Middle frontal gyrus (tissue), 1 donor: ENCODE measurements around the gene NKD2.
"Not testable (repeated sequence)": the region's sequence is repeated elsewhere in the genome, so short reads cannot be mapped to it uniquely, and the experiment has no call there.

Source experiments
- DNase-seq: peaks from one replicate; pipeline ENCODE4 v3.0.0-alpha.2; 2015; ENCODE audit warnings: low spot score; ENCODE audit errors: extremely low spot score

The NKD2 gene, protein sequence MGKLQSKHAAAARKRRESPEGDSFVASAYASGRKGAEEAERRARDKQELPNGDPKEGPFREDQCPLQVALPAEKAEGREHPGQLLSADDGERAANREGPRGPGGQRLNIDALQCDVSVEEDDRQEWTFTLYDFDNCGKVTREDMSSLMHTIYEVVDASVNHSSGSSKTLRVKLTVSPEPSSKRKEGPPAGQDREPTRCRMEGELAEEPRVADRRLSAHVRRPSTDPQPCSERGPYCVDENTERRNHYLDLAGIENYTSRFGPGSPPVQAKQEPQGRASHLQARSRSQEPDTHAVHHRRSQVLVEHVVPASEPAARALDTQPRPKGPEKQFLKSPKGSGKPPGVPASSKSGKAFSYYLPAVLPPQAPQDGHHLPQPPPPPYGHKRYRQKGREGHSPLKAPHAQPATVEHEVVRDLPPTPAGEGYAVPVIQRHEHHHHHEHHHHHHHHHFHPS

DNA sequence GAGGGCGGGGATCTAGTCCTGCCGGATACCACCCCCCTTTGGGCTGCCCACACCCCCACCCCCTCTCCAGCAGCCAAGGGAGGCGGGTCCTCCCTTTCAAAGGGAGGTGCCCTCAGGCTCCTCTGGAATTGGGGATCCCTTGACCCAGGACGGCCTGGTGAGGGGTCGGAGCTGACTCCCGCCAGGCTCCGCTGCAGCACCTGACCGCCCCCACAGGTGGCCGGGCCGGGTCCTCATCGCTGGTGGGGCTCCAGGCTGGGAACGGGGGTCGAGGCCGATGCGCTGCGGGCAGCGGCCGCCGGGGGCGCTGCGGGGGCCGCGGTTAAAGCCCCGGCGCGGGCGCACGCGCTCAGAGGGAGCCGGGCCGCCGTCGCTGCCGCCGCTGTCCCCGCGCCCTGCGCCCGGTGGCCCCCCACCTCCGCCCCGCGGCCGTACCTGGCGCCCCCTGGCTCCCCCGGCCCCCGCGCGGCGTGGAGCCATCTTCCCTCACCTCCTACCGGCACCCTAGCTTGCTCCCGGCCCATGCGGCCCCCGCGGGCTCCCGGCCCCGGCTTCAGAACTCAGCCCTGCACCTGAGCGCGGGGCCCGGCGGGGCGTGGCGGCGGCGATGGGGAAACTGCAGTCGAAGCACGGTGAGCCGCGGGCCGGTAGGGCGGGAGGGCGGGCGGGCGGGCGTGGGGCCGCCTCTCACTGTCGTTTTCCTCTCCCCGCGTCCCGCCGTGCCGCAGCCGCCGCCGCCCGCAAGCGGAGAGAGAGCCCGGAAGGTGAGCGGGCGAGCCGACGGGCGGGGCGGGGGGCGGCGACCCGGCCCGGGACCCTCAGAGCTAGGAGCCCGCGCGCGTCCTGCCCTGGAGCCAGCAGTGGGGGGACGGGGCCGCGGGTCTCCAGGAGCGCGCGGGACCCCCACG lies at the start of gene NKD2:
Gene NKD2 (plus strand): TSS at position 352 of the 908 bp plus-strand sequence. CDS start 256 bp downstream, at position 608.
- DNase-seq: no peak

DNA sequence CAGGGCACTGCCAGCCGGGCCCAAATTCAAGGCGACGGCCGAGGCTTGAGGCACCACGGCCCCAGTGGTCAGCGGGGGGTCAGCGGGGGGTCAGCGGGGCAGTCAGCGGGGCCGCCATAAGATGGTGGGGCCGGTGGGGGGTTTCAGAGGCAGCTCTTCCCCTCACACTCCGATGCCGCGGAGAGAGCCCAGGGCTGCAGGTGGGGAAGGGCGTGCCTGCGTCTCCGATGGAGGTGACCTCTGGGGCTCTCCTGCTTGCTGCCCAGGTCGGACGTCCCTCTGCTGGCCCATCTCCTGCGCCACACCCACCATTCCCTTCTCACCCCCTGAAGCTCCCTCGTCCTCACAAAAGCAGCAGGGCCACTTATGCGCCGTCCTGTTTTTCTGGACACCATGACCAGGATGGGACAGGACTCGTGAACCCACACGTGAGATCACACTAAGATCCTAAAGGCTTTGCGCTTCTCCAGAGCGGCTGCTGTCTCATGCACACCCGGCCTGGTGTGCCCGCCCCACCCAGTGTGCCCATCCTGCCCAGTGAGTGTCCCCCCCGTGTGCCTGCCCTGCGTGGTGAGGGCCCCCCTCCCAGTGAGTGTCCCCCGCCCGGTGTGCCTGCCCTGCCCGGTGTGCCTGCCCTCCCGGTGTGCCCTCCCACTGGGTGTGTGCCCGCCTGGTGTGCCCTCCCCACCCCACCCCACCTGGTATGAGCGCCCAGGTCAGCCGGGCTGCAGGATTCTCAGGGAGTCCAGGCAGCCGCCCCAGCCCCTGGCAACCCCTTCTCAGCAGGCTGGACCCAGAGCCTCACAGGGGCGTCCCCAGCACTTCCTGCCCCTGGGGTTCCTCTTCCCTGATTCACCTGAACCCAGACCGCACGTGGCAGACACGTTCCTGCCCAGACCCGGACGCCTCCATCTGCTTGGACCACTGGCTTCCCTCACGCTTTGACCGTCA lies 48.7 kb upstream of the NKD2 start:
- DNase-seq: no peak

DNA sequence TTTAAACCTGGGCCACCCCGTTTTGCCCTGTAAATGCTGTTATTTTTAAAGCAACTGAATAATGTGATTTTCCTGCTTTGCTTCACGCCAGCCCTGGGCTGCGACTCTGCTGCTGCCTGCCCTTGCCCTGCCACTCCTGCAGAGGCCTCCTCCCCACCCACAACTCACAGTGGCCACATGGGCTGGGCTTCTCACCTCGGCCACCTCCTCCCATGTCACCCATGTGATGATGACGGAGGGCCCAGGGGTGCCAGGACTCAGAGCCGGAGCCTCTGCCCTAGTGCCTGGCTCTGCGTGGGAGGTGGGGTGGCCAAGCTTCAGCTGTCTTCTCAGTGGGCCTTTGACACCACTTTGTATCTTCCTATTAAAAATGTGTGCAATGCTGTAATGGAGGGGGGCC lies 48.1 kb upstream of the NKD2 start:
- DNase-seq: no peak

DNA sequence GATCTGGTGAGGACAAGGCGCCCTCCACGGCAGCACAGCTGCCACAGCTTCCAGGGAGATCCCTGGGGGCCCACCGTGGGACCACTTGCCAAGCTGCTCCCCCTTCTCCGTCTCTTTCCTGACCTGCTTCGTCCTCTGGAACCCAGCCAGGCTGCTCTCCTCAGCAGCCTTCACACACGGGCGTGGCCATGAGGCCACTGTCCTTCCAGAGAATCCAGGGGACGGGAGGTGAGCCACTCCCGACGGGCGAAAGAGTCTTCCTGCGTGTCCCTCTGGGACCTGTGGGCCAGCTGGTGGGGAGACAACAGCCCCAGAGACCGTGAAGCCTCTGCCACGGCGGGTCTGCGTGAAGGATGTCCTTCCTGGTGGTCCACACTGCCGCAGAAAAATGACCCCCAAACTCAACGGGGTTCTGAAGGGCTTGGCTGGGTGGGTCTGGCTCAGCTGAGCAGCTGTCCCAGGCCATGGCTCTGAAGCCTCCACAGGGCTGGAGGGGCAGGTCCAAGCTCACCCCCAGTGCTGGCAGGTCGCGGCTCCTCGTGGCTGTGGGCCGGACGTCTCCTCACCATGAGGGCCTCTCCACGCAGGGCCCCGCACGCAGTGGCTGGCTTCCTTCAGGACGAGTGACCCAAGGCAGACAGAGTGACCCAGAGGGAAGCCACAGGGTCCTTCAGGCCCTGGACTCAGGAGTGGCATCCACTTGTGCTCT lies 47.4 kb upstream of the NKD2 start:
- no peak for DNase-seq

DNA sequence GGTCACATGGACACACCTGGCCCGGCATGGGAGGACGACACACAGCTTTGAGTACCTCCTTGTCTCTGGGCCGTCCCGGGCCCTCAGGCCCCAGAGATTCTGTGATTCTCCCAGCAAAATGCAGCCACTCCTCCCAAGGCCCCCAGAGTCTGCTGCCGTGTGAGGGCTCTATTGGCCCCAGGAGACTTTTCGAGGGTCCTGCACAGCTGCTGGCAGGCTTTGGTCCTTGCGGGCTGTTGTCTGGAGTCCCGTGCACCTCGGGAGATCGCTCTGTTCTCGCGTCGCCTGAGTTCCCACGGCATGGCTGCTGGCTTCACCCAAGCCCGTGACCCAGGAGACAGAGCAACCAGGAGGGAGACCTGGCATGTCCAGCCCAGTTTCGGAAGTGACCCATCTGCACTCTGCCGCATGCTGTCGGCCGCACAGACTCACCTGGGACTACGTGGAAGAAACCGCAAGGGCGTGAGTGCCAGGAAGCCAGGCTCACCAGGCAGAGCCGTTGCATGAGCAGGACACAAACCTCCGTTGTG lies 46.8 kb upstream of the NKD2 start:
- DNase-seq: no peak

DNA sequence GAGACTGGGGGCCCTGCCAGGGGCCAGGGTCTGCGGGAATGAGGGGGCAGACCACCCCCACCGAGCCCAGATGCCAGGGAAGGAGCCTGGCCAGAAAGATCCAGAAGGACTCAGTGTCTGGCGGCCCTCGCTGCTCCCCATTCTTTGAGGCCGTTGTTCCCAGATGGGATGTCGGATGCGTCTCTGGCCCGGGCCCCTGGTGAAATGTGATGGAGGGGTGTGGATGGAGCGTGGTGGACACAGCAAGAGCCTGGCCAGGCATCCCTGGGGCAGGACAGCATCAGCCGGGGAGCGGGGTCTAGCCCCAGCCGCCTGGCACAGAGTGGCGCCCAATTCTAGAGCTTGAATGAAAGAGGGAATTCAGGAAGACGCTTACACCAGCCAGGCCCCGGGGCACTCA lies 46.2 kb upstream of the NKD2 start:
- DNase-seq: no peak

DNA sequence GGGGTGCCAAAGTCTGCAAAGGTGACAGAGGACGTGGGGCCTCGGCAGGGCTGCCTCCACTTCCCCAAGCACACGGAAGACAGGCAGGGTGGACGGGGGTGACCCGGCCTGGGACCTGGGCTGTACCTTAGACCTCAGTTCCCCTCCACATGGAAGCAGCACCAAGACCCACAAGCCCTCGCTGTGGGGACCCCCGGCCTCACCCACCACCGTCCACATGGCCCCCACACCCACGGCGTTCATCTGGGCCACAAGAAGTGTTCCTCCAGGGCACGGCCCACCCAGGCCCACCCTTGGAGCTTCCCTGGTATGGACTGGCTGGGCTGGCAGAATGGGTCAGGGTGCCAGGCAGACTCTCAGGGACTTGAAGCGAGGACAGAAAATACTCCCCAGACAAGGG lies 45.8 kb upstream of the NKD2 start:
- DNase-seq: no peak

DNA sequence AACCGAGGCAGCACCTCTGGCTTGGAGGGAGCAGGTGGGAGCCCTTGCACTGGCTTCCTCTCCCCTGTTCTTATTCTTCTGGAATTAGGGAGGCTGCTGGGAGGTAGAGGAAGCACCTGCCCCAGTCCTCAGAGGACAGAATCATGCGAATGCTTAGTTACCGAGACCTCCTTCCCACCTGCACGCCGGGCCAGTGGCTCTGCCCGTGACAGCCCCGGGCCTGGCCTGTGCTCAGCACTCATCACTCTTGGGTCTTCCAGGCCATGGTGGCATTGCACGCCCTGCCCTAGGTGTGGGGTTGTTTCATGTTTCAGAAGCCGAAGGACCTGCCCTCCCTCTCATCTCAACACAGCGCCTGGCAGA lies 45.3 kb upstream of the NKD2 start:
- DNase-seq: no peak

DNA sequence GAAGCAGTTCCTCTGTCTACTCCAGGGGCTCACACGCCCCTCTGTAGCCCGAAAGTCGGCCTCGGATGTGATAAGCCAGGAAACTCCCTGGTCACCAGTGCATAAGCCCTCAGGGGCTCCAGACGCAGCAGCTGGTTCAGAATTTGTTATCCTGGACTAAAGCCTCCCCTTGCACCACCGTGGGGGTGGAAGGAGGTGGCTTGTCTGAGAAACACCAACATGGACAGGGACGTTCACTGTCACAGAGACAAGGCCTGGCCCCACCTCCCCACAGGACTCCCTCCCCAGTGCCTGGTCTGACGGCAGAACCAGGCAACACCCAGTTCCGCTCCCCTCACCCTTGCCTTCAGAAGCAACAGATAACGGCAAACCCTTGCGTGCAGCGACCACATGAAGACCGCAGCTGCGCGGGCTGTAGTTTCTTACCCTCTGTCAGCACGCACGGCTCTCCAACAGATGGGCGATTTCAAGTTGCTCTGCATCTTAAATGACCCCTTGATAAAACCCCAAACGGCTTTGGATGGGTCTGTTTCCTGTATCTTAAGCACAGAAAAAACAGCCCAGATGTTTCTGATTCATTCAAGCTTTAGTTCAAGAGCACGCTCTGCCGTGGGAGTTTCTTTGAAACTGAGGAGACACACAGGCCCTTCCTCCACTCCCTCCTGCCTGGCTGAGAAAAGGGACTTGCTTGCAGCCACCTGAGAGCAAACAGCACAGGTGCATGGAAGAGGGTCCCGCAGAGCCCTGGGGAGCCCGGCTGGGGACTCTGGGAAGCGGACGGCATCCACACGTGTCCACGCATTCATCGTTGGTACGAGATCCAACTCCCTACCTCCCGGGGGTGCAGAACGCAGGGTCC lies 44.7 kb upstream of the NKD2 start:
- no peak for DNase-seq

DNA sequence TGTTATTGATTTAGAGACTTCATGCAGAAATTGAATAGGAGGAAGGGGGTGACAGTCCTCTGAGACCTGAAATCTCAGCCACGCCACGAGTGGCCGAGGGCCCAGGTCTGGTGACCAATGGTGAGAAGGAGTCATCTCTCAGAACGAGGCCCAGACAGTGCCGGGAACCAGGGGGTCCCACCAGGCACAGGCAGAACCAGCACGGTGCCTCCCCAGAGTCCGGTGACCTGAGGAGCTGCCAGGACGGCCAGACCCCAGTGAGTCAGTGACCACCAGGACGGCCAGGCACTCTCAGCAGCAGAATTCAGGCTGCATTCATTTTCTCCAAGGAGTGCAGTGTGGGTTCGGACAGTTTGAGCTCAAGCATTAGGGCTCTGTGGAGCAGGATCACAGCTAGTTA lies 43.8 kb upstream of the NKD2 start:
- no peak for DNase-seq

DNA sequence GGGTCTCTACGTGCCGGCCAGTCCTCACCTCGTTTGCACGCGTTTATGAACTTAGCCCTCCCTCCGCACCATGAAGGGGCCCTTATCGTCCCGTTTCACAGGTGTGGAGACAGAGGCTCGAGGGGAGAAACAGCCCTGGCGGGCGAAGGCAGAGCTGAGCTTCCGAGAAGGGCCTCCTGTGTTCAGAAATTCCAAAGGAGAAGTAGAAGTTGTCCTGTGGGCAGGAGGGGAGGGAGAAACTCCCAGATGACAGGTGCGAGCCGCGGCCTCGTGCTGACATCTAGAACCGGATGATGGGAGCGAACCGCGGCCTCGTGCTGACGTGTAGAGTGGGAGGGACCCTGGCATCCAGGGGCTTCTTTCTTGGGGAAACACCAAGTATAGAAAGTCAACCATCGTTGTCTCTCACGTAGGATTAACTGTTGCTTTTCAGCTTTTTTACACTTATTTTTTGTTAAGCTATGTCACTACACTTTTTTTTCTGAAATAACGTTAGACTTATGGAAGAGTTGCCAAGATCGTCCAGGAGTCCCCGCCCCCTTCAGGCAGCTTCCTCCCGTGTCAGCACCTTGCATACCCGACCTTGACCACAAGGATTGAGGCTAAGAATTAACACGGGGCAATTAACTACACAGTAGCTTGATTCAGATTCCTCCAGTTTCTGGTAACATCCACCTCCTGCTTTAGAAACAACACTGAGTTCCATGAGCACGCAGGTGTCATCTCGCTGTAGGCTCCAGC lies 42.8 kb upstream of the NKD2 start:
- DNase-seq: no peak

DNA sequence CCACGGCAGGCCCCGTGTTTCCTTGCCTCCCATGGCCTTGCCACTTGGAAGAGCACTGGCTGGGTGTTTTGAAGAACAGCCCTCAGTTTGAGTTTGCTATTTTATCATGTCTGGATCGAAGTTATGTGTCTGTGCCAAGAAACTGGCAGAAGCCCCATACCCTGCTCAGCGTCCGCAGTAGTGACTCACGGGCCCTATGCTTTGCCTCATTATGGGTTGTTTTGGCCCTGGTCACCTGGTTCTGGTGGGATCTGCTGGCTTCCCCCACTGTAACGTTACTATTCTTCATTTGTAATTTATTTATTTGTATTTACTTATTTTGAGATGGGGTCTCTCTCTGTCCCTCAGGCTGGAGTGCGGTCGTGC lies 42.3 kb upstream of the NKD2 start:
- no peak for DNase-seq

DNA sequence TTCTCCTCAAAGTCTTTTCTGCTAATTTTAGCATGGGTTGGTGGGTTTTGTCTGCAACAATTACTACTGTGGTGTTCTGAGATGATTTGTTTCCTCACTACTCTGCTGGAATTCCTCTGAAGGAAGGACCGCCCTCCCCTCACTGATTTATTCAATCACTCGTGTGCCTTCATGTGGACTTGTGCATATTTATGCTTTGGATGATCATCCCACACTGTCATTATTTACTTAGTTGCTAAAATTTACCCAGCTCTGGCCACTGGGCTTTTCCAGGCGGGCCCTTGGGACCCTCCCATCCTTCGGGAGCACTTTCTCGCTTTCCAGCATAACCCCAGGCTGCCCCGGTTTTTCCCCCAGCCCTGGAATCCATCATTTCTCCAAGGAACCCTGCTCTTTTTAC lies 41.7 kb upstream of the NKD2 start:
- no peak for DNase-seq

DNA sequence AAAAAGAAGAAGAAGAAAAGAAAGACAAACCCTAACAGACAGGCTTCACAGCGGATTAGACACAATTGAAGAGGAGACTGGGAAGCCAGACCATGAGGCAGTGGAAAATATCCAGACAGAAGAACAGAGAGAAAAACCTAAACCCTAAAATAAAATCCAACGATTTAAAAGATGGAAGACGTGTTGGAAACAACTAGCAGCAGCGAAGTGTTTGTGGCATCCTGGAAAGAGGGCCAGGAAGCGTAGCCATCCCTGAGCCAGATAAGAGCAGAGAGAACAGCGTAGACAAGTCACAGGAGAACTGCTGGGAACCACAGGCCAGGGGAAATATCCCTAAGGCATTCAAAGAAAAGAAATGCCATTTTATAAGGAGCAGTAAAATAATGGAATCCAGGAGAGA lies 39.7 kb upstream of the NKD2 start:
- no peak for DNase-seq

DNA sequence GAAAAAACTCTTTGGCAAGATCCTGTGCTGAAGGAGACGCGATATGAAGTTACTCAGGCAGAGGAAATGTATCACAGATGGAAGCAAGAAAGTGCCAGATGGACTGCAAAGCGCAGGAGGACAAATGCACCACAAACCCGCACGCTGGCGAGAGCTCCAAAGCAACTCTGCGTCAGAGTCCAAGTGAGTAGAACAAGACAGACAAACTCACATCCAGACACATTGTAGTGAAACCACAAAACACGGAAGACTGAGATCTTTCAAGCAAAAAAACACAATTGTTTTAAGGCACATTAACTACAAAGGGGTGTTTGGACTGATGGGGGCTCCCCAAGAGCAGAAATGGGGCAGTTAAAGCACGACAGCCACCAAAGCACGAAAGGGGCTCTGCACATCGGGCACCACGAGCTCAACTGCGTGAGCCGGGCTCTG lies 39.2 kb upstream of the NKD2 start:
- DNase-seq: no peak

DNA sequence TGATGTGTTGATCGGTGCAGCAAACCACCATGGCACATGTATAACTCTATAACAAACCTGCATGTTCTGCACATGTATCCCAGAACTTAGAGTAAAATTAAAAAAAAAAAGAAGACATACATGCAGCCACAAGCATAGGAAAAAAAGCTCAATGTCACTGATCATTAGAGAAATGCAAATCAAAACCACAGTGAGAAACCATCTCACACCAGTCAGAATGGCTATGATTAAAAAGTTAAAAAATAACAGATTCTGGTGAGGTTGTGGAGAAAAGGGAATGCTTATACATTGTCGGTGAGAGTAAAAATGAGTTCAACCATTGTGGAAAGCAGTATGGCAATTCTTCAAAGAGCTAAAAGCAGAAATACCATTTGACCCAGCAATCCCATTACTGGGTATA lies 36.0 kb upstream of the NKD2 start:
- DNase-seq: not testable (repeated sequence)

DNA sequence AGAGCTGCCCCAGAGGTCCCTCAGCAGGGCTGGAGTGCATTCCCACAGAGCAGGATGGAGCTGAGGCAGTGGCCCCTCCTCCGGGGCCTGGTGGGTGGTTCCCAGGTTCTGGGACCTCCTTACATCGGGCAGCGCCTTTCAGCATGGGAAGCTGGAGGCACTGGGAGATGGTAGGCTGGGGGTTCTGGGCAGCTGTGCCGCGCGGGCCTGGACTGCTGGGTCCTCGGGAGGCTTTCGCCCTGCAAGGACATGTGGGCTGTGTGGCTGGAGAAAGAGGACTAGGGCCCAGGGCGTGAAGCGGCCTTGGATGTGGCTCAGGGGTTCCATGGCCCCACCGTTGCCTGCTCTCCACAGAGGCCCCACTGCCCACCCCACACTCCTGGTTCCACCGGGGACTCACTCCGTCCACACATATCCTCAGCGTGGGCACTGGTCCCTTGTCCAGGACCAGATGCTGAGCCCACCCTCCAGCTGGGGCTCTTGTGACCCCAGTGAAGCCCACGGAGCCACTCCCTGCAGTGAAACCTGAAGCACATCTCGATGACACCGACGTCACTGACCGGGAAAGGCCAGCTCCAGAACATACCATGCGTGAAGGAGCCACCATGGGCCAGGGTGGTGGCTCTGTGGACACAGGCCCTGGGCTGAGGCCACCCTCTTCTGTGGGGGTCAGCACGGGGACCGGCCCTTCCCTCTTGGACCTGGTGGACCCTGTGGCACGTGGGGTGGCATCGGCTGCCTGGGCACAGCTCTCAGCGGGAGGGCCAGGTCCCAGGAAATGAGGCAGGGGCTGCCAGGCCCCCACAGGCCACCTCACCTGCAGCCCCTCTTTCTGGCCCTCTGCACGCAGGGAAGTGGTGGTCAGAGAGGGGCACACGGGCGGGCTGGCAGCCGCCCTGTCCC lies 31.5 kb upstream of the NKD2 start:
- DNase-seq: no peak

DNA sequence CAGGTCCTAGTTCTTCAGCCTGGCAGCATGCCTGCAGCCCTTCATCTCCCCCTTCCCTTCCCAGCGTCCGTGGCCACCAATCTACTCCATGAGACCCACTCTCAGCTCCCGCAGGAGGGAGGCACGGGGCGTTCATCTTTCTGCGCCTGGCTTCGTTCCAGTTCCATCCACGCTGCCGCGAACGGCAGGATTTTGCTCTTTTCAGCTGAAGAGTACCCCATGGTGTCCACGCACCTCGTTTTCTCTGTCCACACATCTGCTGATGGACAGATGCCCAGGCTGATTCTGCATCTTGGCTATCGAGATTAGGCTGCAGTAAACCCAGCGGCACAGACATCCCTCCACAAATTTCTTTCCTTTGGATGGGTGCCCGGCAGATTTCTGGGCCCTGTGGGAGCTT lies 30.5 kb upstream of the NKD2 start:
- DNase-seq: no peak
